Retinal pigment epithelial cell (primary cell): ENCODE results near the gene MCL1.
A peak's percentile ranks its signal among the peaks of the same experiment; 100 is the strongest.
"Not testable (repeated sequence)": the region's sequence is repeated elsewhere in the genome, so short reads cannot be mapped to it uniquely, and the experiment has no call there.

ENCODE experiments used
- DNase-seq: peaks from one replicate; pipeline ENCODE4 v3.0.0-alpha.2; 2010; ENCODE audit warnings: low read depth
- H3K4me3 ChIP-seq: 2 replicates; pipeline ENCODE4 v1.5.1; 2011; ENCODE audit warnings: mild to moderate bottlenecking, low read length, control low read depth, moderate library complexity
- TF ChIP-seq, protein P1 (sequence below): conservative IDR thresholded peaks from 2 replicates; pipeline ENCODE4 v1.5.1; 2011; ENCODE audit warnings: low read depth, low read length, control low read depth, inconsistent platforms

MCL1 gene

DNA sequence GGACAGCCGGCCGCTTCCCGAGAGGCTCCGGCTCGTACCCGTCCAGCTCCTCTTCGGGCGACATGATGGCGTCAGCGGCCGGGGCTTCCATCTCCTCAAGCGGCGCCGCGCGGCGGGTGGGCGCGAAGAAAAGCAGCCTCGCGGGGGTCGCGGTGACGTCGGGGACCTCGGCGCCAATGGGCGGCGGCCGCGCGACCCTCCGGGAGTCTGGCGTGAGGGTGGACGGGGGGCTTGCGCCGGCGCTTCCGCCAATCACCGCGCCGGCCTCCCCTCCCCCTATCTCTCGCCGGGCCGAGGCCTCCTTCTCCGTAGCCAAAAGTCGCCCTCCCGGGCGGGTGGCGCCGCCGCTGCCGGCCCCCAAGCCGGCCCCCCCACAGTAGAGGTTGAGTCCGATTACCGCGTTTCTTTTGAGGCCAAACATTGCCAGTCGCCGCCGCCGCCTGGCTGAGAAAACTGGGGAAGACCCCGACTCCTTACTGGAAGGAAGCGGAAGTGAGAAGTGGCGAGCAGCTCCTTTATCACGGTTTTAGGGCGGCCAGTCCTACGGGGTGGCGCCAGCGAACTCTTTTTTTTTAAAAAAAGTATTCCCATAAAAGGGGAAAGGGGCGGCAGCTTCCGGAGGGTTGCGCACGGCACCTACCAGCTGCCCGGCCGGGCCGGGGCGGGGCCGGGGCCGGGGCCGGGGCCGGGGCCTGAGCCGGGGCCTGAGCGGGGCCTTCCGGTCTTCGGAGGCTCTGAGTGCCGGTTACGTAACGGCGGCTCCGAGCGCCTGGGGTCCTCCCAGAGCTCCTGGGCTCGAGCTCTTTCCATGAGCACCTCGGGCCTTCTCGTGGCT lies at the start of gene MCL1:
Gene MCL1 (minus strand): TSS at position 501 of the 835 bp plus-strand sequence. CDS start 80 bp downstream, at position 421.
- TF ChIP-seq, protein P1, sequence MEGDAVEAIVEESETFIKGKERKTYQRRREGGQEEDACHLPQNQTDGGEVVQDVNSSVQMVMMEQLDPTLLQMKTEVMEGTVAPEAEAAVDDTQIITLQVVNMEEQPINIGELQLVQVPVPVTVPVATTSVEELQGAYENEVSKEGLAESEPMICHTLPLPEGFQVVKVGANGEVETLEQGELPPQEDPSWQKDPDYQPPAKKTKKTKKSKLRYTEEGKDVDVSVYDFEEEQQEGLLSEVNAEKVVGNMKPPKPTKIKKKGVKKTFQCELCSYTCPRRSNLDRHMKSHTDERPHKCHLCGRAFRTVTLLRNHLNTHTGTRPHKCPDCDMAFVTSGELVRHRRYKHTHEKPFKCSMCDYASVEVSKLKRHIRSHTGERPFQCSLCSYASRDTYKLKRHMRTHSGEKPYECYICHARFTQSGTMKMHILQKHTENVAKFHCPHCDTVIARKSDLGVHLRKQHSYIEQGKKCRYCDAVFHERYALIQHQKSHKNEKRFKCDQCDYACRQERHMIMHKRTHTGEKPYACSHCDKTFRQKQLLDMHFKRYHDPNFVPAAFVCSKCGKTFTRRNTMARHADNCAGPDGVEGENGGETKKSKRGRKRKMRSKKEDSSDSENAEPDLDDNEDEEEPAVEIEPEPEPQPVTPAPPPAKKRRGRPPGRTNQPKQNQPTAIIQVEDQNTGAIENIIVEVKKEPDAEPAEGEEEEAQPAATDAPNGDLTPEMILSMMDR: no peak
- DNase-seq: peak; percentile 82
- peak within 1 kb of the TSS; percentile 92 for H3K4me3 ChIP-seq

DNA sequence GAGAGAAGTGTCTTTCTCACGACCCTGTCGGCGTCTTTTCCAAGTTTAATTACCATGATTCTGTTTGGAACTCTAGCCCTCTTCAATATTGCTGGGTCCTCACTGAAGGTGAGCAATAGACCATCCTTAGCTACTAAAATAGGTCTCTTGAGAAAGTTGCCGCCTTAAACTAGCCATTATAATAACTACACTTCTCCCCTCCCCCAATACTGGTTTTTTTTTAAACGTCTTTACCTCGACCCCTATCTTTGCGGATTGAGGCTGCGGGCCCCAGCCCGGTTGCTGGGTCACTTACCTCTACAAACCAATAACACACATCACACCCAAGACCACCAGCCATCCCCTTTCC lies 49.3 kb upstream of the MCL1 start:
- no peak for DNase-seq
- TF ChIP-seq, protein P1: no peak
- peak overlapping the region; percentile 98 for H3K4me3 ChIP-seq

DNA sequence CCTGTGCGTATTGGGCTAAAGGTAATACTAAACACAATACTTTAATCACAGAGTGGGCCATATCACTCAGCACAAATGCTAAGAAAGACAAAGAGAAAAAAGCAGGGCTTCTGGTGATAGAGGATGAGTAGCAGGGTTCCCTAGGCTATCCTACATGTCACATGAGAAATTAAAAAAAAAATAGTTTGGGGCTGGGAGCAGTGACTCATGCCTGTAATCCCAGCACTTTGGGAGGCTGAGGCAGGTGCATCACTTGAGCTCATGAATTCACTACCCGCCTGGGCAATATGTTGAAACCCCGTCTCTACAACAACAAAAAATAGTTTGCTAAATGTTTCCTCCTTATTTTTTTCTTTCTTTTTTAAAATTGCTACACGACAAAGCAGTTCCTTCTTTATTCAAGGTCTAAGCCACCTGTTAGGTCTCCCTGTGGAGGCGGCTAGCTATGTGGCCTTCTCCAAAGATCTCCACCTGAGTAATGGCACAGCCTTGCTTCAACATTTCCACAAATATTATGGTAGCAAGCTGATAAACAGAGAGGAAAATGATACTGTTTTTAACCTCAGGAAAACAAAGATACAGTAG lies 48.5 kb upstream of the MCL1 start:
- no peak for DNase-seq
- TF ChIP-seq, protein P1: no peak
- H3K4me3 ChIP-seq: peak overlapping the region; percentile 98

DNA sequence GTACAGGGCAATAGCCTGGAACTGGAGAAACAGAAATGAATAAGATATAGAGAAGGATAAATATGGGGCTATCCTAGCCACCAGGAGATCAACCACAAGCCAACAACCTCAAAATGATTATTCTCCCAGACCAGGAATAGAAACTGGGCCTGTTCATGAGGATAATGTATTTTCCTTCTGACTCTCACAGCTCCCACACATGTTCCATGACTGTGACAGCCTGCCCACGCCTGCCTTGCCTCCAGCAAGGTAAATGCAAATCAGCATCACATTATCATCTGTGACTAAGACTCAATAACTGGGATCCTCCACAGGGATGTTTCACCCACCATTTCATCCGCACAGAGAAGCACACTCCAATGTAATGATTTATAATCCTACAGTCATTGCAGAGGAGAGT lies 46.7 kb upstream of the MCL1 start:
- no peak for DNase-seq
- H3K4me3 ChIP-seq: no peak overlapping the region
- TF ChIP-seq, protein P1: no peak

DNA sequence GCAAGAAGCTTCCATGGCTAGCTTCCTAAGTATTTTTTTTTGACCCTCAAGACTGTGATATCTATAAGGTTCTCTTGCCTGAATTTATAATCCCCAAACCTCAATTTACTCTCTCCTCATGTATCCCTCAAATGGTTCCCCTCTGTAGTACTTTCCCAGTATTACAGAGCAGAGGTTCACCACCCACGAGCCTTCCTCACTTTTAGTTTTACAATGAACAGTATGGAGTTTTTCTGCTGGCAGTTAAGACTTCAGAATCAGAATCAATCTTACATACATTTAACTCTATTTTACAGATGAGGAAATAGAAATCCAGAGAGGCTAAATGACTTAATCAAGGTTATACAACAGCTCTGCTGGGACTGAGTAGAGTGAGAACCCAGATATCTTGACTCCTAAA lies 45.1 kb upstream of the MCL1 start:
- not testable (repeated sequence) for H3K4me3 ChIP-seq, DNase-seq

DNA sequence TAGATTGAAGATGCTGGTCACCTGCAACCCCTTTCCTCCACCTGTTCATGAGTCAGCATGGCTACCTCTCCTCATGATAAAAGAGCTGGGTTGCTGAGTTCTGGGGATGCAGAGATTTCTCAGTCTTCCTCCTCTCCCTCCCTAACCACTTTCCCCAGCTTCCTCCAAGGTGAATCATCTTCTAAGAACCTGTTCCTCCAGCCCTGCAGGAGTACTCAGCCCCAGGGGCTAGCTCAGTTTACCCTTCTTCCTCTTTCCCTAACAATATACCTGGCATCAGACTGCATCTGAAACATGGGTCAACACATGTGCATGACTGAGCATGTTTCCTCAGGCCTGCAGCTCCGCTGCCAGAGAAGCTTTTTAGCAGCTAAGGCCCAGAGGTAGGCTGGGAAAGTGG lies 44.7 kb upstream of the MCL1 start:
- not testable (repeated sequence) for H3K4me3 ChIP-seq

DNA sequence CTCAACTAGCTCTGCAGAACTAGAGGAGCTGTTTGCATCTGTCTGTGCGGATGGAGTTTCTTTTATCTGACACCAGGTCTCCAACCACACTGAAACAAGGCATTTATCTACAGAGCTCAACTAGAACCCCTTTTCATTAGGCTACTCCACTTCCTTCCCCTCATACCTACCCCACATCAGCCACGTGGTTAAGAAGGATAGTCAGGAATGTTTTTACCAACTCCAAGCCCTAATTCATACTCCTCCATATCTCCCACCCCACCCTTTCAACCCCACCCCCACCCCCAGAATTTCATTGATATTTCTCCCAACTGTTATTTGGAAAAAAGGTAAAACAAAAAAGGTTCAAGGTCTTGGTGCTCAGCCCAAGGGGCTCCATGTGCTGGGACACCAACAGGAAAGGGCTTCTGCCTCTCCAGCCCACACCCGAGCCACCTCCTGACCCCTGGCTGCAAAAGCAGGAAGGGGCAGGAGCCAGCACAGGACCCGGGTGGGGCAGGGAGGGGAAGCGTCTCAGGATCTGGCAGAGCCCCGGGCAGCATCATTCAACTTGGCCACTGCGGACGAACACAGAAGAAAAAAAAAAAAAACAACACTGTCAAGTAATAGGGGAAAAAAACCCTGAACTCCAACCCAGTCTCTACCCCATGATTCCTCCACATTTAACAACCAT lies 43.0 kb upstream of the MCL1 start:
- no peak for DNase-seq
- no peak overlapping the region for H3K4me3 ChIP-seq
- TF ChIP-seq, protein P1: no peak

More for the DNA sequence above, 44.7 kb upstream of the MCL1 start:
- DNase-seq: not testable (repeated sequence)
